HCT116 (cell line): ENCODE results near the gene TM9SF2. TPM values are rescaled to one million over a fixed set of nuclear protein-coding genes. Genes with fewer than 3 reads are reported as not detected.

Experiments used
- ATAC-seq: fragments of 200-7000 bp; cut with Tn5 transposase; 2 replicates; pipeline ENCODE4 v1.9.1; 2020; ENCODE audit warnings: mild to moderate bottlenecking, moderate library complexity
- BruUV-seq: library from RNA; stranded (reverse); fragments of 400-500 nt; replicated peaks from 2 replicates; lab custom pipeline; 2021; lab: Mats Ljungman, UMichigan
- CTCF ChIA-PET: fragments of 300-600 bp; sonication (Branson Sonifier 250); formaldehyde crosslinking; loops from one replicate; lab custom pipeline; 2021; ENCODE audit warnings: antibody characterized with exemption; lab: Charles Lee
- POLR2A ChIA-PET: fragments of 300-600, 350-600 bp; sonication (Branson Sonifier 250); formaldehyde crosslinking; loops from one replicate; lab custom pipeline; 2021; ENCODE audit warnings: antibody characterized with exemption; lab: Charles Lee
- RAD21 ChIA-PET, 2 experiments: fragments of 300-600 bp; sonication (Branson Sonifier 250); formaldehyde crosslinking; loops; one replicate each; lab custom pipeline; 2023; ENCODE audit warnings: low total read pairs in 2 of 2; ENCODE audit not compliant: uncharacterized antibody in 2 of 2, unreplicated experiment in 2 of 2, low non-redundant PET in 1 of 2; lab: Charles Lee
- DNase-seq: peaks from one replicate; pipeline ENCODE4 v3.0.0-alpha.2; 2010; ENCODE audit warnings: low read depth, low spot score
- H2AFZ ChIP-seq: fragments of 200-600 bp; shearing (Covaris generic), sonication (generic); 2 replicates; pipeline ENCODE4 v1.6.1; 2017; ENCODE audit warnings: low read depth, mixed run types, mixed read lengths, antibody characterized with exemption, low read length; ENCODE audit not compliant: poor library complexity, severe bottlenecking
- H3K27ac ChIP-seq: 2 replicates; pipeline ENCODE4 v1.5.1; 2012; ENCODE audit warnings: low read depth, low read length
- H3K27me3 ChIP-seq: fragments of 200-600 bp; sonication (generic); 2 replicates; pipeline ENCODE4 v1.6.1; 2016; ENCODE audit warnings: mixed run types, low read length, mixed read lengths; ENCODE audit not compliant: insufficient read depth
- H3K36me3 ChIP-seq, 2 experiments: fragments of 200-500 bp in 1 of 2; fragments of 200-600 bp in 1 of 2; sonication (Bioruptor generic) in 1 of 2; sonication (generic) in 1 of 2; 2 replicates each; pipeline versions ENCODE4 v1.5.1 to v1.6.1; 2014 to 2016; ENCODE audit warnings: low read length in 2 of 2, inconsistent platforms in 1 of 2, mixed read lengths in 1 of 2, mixed run types in 1 of 2; ENCODE audit not compliant: insufficient read depth in 2 of 2, control insufficient read depth in 1 of 2
- H3K4me1 ChIP-seq, 2 experiments: fragments of 200-600 bp in 1 of 2; sonication (generic) in 1 of 2; 2 replicates each; pipeline versions ENCODE4 v1.5.1 to v1.6.1; 2012 to 2017; ENCODE audit warnings: low read length in 2 of 2, inconsistent platforms in 1 of 2, mild to moderate bottlenecking in 1 of 2, mixed read lengths in 1 of 2, mixed run types in 1 of 2, moderate library complexity in 1 of 2; ENCODE audit not compliant: insufficient read depth in 2 of 2, control insufficient read depth in 1 of 2
- H3K4me2 ChIP-seq: fragments of 200-600 bp; sonication (generic); 2 replicates; pipeline ENCODE4 v1.6.1; 2017; ENCODE audit warnings: mixed run types, low read length, mixed read lengths
- H3K4me3 ChIP-seq, 2 experiments: fragments of 200-600 bp in 1 of 2; sonication (generic) in 1 of 2; replicated peaks in 1 of 2; 2 replicates each; pipeline ENCODE4 v1.5.1; 2011 to 2016; ENCODE audit warnings: low read length in 2 of 2, control low read depth in 1 of 2, low read depth in 1 of 2, mild to moderate bottlenecking in 1 of 2, mixed read lengths in 1 of 2, mixed run types in 1 of 2
- H3K79me2 ChIP-seq: fragments of 200-600 bp; sonication (generic); 2 replicates; pipeline ENCODE4 v1.6.1; 2017; ENCODE audit warnings: mild to moderate bottlenecking, mixed run types, low read length, moderate library complexity, mixed read lengths; ENCODE audit not compliant: insufficient read depth
- H3K9ac ChIP-seq: fragments of 200-600 bp; sonication (generic); 2 replicates; pipeline ENCODE4 v1.6.1; 2016; ENCODE audit warnings: low read length, mixed read lengths
- H3K9me2 ChIP-seq: fragments of 200-600 bp; sonication (generic), shearing (Covaris generic); 2 replicates; pipeline ENCODE4 v1.6.1; 2017; ENCODE audit warnings: mixed run types, mild to moderate bottlenecking, moderate library complexity; ENCODE audit not compliant: insufficient read depth
- H3K9me3 ChIP-seq, 2 experiments: fragments of 200-500 bp in 1 of 2; fragments of 200-600 bp in 1 of 2; sonication (Bioruptor generic) in 1 of 2; sonication (generic) in 1 of 2; 2 replicates each; pipeline ENCODE4 v1.6.1; 2014 to 2017; ENCODE audit warnings: low read length in 2 of 2, mixed read lengths in 2 of 2, inconsistent platforms in 1 of 2, low read depth in 1 of 2, mild to moderate bottlenecking in 1 of 2, mixed run types in 1 of 2, moderate library complexity in 1 of 2; ENCODE audit not compliant: control insufficient read depth in 1 of 2, insufficient read depth in 1 of 2
- H4K20me1 ChIP-seq: fragments of 200-600 bp; sonication (generic), shearing (Covaris generic); 2 replicates; pipeline ENCODE4 v1.6.1; 2017; ENCODE audit warnings: mixed run types, mild to moderate bottlenecking, moderate library complexity; ENCODE audit not compliant: insufficient read depth
- CBX3 ChIP-seq: IDR thresholded peaks from 2 replicates; pipeline ENCODE4 v1.6.1; 2012; ENCODE audit warnings: low read depth
- CEBPB ChIP-seq: IDR thresholded peaks from 2 replicates; pipeline ENCODE4 v1.6.1; 2012; ENCODE audit warnings: low read depth
- ELF1 ChIP-seq: IDR thresholded peaks from 2 replicates; pipeline ENCODE4 v1.6.1; 2012; ENCODE audit warnings: low read depth, borderline replicate concordance
- EZH2 ChIP-seq: fragments of 200-600 bp; sonication (generic); IDR thresholded peaks from 2 replicates; pipeline ENCODE4 v1.6.1; 2017; ENCODE audit warnings: antibody characterized with exemption, mixed run types
- FOSL1 ChIP-seq: IDR thresholded peaks from 2 replicates; pipeline ENCODE4 v1.6.1; 2012; ENCODE audit warnings: low read depth
- JUND ChIP-seq: IDR thresholded peaks from 2 replicates; pipeline ENCODE4 v1.6.1; 2012
- POLR2A ChIP-seq: IDR thresholded peaks from 2 replicates; pipeline ENCODE4 v1.7.0; 2011; ENCODE audit warnings: borderline replicate concordance; ENCODE audit not compliant: insufficient read depth, insufficient read length; ENCODE audit errors: extremely low read depth
- RAD21 ChIP-seq: IDR thresholded peaks from 2 replicates; pipeline ENCODE4 v1.6.1; 2012; ENCODE audit warnings: low read depth, mild to moderate bottlenecking
- SIN3A ChIP-seq: IDR thresholded peaks from 2 replicates; pipeline ENCODE4 v1.6.1; 2012; ENCODE audit warnings: low read depth
- SP1 ChIP-seq: IDR thresholded peaks from 2 replicates; pipeline ENCODE4 v1.6.1; 2012; ENCODE audit warnings: low read depth
- SRF ChIP-seq: IDR thresholded peaks from 2 replicates; pipeline ENCODE4 v1.6.1; 2012; ENCODE audit warnings: low read depth
- TCF7L2 ChIP-seq: IDR thresholded peaks from 2 replicates; pipeline ENCODE4 v1.7.0; 2011; ENCODE audit warnings: borderline replicate concordance, inconsistent platforms; ENCODE audit not compliant: insufficient read depth, insufficient read length; ENCODE audit errors: extremely low read depth
- intact Hi-C: fragments of 100-400 bp; cut with micrococcal nuclease; formaldehyde crosslinking; loops from 2 replicates; pipeline ENCODE4 v1.10.0; 2022
- total RNA-seq: library from RNA; stranded (reverse); gene quantifications from one replicate; pipeline ENCODE4 v1.2.1, GENCODE V29; 2021; ENCODE audit not compliant: unreplicated experiment
- TF ChIP-seq, protein P1 (sequence below): IDR thresholded peaks from 2 replicates; pipeline ENCODE4 v1.6.1; 2012
- TF ChIP-seq, protein P2 (sequence below): IDR thresholded peaks from 2 replicates; pipeline ENCODE4 v1.6.1; 2012
- TF ChIP-seq, protein P3 (sequence below), 3 experiments: fragments of 200-600 bp in 1 of 3; sonication (generic) in 1 of 3; IDR thresholded peaks in 2 of 3; conservative IDR thresholded peaks in 1 of 3; 2 replicates each; pipeline ENCODE4 v1.5.1; 2012 to 2017; ENCODE audit warnings: low read depth in 2 of 3, low read length in 2 of 3, antibody characterized with exemption in 1 of 3, borderline replicate concordance in 1 of 3, control low read depth in 1 of 3, mild to moderate bottlenecking in 1 of 3, mixed read lengths in 1 of 3, mixed run types in 1 of 3, moderate library complexity in 1 of 3; ENCODE audit not compliant: insufficient read depth in 1 of 3
- TF ChIP-seq, protein P4 (sequence below): IDR thresholded peaks from 2 replicates; pipeline ENCODE4 v1.6.1; 2011; ENCODE audit warnings: mild to moderate bottlenecking, low read length, moderate library complexity; ENCODE audit not compliant: insufficient replicate concordance; ENCODE audit errors: extremely low read depth

Gene TM9SF2
- total RNA-seq, 1 experiment from 2014 or later = 77.8 TPM

DNA sequence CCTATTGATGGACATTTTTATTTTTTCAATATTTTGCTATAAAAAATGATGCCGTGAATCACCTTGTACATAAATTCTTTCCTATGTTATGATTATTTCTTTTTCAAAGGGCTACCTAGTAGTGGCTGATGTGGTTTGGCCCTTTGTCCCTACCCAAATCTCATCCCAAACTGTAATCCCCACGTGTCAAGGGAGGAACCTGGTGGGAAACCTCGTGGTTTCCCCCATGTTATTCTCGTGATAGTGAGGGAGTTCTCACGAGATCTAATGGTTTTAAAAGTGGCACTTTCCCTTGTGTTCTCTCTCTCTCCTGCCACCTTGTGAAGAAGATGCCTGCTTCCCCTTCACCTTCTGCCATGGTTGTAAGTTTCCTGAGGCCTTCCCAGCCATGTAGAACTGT is 94.9 kb downstream of the TM9SF2 start:
- RAD21 ChIA-PET = no interaction called here
- Histone ChIP-seq H4K20me1 (no peaks in the 10 kb centered on the region), H3K36me3 (no peaks in the 10 kb centered on the region), H3K79me2 (no peaks in the 10 kb centered on the region), H3K27me3 (no peaks in the 10 kb centered on the region), H3K4me2 (no peak overlapping the region), H3K4me3 (no peak overlapping the region), H3K27ac (no peak overlapping the region), H3K9me2 (no peaks in the 10 kb centered on the region), H3K9ac (no peak overlapping the region), H3K9me3 (no peaks in the 10 kb centered on the region), H3K4me1 (no peaks in the 10 kb centered on the region), H2AFZ (no peak overlapping the region)
- ATAC-seq (no peak), DNase-seq (no peak)
- CTCF ChIA-PET = no interaction called here
- BruUV-seq = no TSS peak
- POLR2A ChIA-PET = no interaction called here
- TF ChIP-seq SIN3A (no peak), POLR2A (no peak)
- TF ChIP-seq, protein P1, sequence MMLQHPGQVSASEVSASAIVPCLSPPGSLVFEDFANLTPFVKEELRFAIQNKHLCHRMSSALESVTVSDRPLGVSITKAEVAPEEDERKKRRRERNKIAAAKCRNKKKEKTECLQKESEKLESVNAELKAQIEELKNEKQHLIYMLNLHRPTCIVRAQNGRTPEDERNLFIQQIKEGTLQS = no peak
- intact Hi-C loops = no loop called here

DNA sequence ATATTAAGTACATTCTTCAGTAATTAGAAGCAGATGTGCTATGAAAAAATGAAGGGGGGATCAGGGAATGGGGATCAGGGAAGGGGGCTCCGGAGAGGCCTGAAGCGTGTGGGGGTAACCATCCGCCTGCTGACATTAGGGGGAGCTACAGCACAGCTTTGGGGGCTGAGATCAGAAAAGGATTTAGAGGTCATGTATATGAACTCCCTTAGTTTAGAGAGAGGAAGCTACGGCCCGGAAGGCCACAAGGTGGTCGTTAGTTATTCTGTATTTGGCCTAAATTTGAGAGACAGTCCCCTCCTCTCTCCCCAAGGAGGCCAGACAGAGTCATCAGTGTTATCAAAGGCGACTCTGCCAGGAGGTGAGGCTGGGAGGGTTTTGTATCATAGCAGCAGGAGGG is 99.0 kb downstream of the TM9SF2 start:
- intact Hi-C loops = no loop called here
- H3K4me3 ChIP-seq = no peak overlapping the region
- TF ChIP-seq EZH2 = no peak
- TF ChIP-seq ELF1 = no peak
- peak; percentile 48 for TF ChIP-seq RAD21
- TF ChIP-seq FOSL1 = no peak
- TF ChIP-seq, protein P2, sequence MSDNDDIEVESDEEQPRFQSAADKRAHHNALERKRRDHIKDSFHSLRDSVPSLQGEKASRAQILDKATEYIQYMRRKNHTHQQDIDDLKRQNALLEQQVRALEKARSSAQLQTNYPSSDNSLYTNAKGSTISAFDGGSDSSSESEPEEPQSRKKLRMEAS = no peak
- TF ChIP-seq SP1 = no peak
- no peak for TF ChIP-seq SRF
- TF ChIP-seq JUND = no peak
- TF ChIP-seq, protein P3, sequence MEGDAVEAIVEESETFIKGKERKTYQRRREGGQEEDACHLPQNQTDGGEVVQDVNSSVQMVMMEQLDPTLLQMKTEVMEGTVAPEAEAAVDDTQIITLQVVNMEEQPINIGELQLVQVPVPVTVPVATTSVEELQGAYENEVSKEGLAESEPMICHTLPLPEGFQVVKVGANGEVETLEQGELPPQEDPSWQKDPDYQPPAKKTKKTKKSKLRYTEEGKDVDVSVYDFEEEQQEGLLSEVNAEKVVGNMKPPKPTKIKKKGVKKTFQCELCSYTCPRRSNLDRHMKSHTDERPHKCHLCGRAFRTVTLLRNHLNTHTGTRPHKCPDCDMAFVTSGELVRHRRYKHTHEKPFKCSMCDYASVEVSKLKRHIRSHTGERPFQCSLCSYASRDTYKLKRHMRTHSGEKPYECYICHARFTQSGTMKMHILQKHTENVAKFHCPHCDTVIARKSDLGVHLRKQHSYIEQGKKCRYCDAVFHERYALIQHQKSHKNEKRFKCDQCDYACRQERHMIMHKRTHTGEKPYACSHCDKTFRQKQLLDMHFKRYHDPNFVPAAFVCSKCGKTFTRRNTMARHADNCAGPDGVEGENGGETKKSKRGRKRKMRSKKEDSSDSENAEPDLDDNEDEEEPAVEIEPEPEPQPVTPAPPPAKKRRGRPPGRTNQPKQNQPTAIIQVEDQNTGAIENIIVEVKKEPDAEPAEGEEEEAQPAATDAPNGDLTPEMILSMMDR (IDR thresholded peaks at IDR 0.05 in 2 of 3, conservative IDR thresholded peaks at IDR 0.05 in 1 of 3; ENCODE audit: borderline replicate concordance in 1 of 3, insufficient read depth in 1 of 3, low read depth in 2 of 3, low read length in 2 of 3) = peak in 2 of 3 experiments; percentile 39 to 49; a peak in 4 of 6 replicates
- no peak for TF ChIP-seq CBX3
- TF ChIP-seq TCF7L2 = no peak
- TF ChIP-seq, protein P4, sequence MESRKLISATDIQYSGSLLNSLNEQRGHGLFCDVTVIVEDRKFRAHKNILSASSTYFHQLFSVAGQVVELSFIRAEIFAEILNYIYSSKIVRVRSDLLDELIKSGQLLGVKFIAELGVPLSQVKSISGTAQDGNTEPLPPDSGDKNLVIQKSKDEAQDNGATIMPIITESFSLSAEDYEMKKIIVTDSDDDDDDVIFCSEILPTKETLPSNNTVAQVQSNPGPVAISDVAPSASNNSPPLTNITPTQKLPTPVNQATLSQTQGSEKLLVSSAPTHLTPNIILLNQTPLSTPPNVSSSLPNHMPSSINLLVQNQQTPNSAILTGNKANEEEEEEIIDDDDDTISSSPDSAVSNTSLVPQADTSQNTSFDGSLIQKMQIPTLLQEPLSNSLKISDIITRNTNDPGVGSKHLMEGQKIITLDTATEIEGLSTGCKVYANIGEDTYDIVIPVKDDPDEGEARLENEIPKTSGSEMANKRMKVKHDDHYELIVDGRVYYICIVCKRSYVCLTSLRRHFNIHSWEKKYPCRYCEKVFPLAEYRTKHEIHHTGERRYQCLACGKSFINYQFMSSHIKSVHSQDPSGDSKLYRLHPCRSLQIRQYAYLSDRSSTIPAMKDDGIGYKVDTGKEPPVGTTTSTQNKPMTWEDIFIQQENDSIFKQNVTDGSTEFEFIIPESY = no peak
- TF ChIP-seq CEBPB = no peak
- no peaks in the 10 kb centered on the region for H4K20me1 ChIP-seq
- H3K79me2 ChIP-seq = no peaks in the 10 kb centered on the region
- peaks cover 0 to under 1% of the 10 kb centered on the region in 2 experiments; a peak in 2 of 4 replicates for H3K4me1 ChIP-seq
- ChIA-PET POLR2A (no interaction called here), RAD21 (no interaction called here), CTCF (interaction anchor here (1.0 kb wide), 1 partner anchor 635 kb away, joined by 3 read pairs; no protein-coding TSS in a partner anchor)
- H3K27ac ChIP-seq = no peak overlapping the region
- H3K9ac ChIP-seq = no peak overlapping the region
- ATAC-seq (peak; percentile 74), DNase-seq (no peak)
- no peaks in the 10 kb centered on the region for H3K9me3 ChIP-seq
- H3K27me3 ChIP-seq = no peaks in the 10 kb centered on the region
- no peaks in the 10 kb centered on the region for H3K36me3 ChIP-seq
- no TSS peak for BruUV-seq
- no peaks in the 10 kb centered on the region for H3K9me2 ChIP-seq
- H2AFZ ChIP-seq = no peak overlapping the region
- no peak overlapping the region for H3K4me2 ChIP-seq
